Fibroblast of lung (primary cell): ENCODE data around the gene MYOT. TPM values are rescaled to one million over a fixed set of nuclear protein-coding genes. Genes with fewer than 3 reads are reported as not detected.

Experiments
- DNase-seq, 2 donors: peaks; one replicate each; pipeline versions ENCODE4 v3.0.0 to v3.0.0-alpha.2; 2010; ENCODE audit warnings: low read depth in 2 of 2
- H2AFZ ChIP-seq: 2 replicates; pipeline ENCODE4 v1.5.1; 2012; ENCODE audit warnings: low read length, control low read depth, inconsistent platforms
- H3K27ac ChIP-seq: 2 replicates; pipeline ENCODE4 v1.5.1; 2011; ENCODE audit warnings: low read length, control low read depth; ENCODE audit not compliant: insufficient read depth
- H3K27me3 ChIP-seq: 2 replicates; pipeline ENCODE4 v1.5.1; 2011; ENCODE audit warnings: mild to moderate bottlenecking, low read length; ENCODE audit not compliant: control insufficient read depth, insufficient read depth
- H3K36me3 ChIP-seq: 2 replicates; pipeline ENCODE4 v1.5.1; 2011; ENCODE audit warnings: low read length; ENCODE audit not compliant: control insufficient read depth, insufficient read depth
- H3K4me1 ChIP-seq: 2 replicates; pipeline ENCODE4 v1.5.1; 2011; ENCODE audit warnings: low read length; ENCODE audit not compliant: control insufficient read depth, insufficient read depth; ENCODE audit errors: extremely low read depth
- H3K4me2 ChIP-seq: 2 replicates; pipeline ENCODE4 v1.5.1; 2011; ENCODE audit warnings: low read length, control low read depth; ENCODE audit not compliant: insufficient read depth; ENCODE audit errors: extremely low read depth
- H3K4me3 ChIP-seq, 4 experiments: fragments of 200-600 bp in 1 of 4; sonication (generic) in 1 of 4; replicated peaks in 1 of 4; 2 replicates each; pipeline ENCODE4 v1.5.1; 2011 to 2016; ENCODE audit warnings: low read length in 4 of 4, low read depth in 3 of 4, mild to moderate bottlenecking in 3 of 4, control low read depth in 2 of 4, inconsistent platforms in 1 of 4, mixed read lengths in 1 of 4; ENCODE audit not compliant: insufficient read depth in 1 of 4; ENCODE audit errors: control extremely low read depth in 1 of 4
- H3K79me2 ChIP-seq: 2 replicates; pipeline ENCODE4 v1.5.1; 2012; ENCODE audit warnings: mild to moderate bottlenecking, low read length, inconsistent platforms; ENCODE audit not compliant: control insufficient read depth, insufficient read depth
- H3K9ac ChIP-seq: 2 replicates; pipeline ENCODE4 v1.5.1; 2011; ENCODE audit warnings: mild to moderate bottlenecking, low read length, control low read depth; ENCODE audit not compliant: insufficient read depth
- H3K9me3 ChIP-seq: 2 replicates; pipeline ENCODE4 v1.5.1; 2012; ENCODE audit warnings: low read depth, low read length; ENCODE audit not compliant: control insufficient read depth, insufficient read depth
- H4K20me1 ChIP-seq: 2 replicates; pipeline ENCODE4 v1.5.1; 2011; ENCODE audit warnings: low read length; ENCODE audit not compliant: control insufficient read depth, insufficient read depth; ENCODE audit errors: extremely low read depth
- CTCF ChIP-seq, 2 donors: IDR thresholded peaks in 1 of 2; conservative IDR thresholded peaks in 1 of 2; 1 replicate in 1 of 2; 2 replicates in 1 of 2; pipeline ENCODE4 v1.5.1; 2011 to 2012; ENCODE audit warnings: low read length in 2 of 2, control low read depth in 1 of 2, inconsistent platforms in 1 of 2, low read depth in 1 of 2, mild to moderate bottlenecking in 1 of 2
- EZH2 ChIP-seq: IDR thresholded peaks from 2 replicates; pipeline ENCODE4 v1.5.1; 2012; ENCODE audit warnings: low read length, control low read depth, mild to moderate bottlenecking; ENCODE audit errors: missing control alignments
- polyA plus RNA-seq, 2 donors: library from polyadenylated mRNA; depleted of rRNA in 1 of 2; stranded (reverse) in 1 of 2; unstranded in 1 of 2; fragments of >200 nt; gene quantifications; 2 replicates each; pipeline ENCODE4 v1.2.1, GENCODE V29; 2011 to 2012; ENCODE audit warnings: missing spikeins in 1 of 2
- total RNA-seq: library from RNA; depleted of rRNA; stranded (reverse); fragments of >200 nt; gene quantifications from 2 replicates; pipeline ENCODE4 v1.2.1, GENCODE V29; 2014

Gene MYOT
- total and polyA plus RNA-seq, 2 donors (not counting 1 experiment from before 2014, with no cell fraction given): not detected

GRCh38 chr5:137831526-137831925 is 36.1 kb upstream of the MYOT start:
- Histone ChIP-seq H3K79me2 (no peaks in the 10 kb centered on the region), H2AFZ (no peak overlapping the region), H3K27ac (no peak overlapping the region), H3K4me1 (no peaks in the 10 kb centered on the region), H4K20me1 (no peaks in the 10 kb centered on the region), H3K4me2 (no peak overlapping the region), H3K36me3 (no peaks in the 10 kb centered on the region), H3K9me3 (no peaks in the 10 kb centered on the region), H3K9ac (no peak overlapping the region), H3K27me3 (no peaks in the 10 kb centered on the region), H3K4me3 (no peak overlapping the region)
- TF ChIP-seq CTCF (conservative IDR thresholded peaks at IDR 0.05 in 1 of 2, IDR thresholded peaks at IDR 0.05 in 1 of 2; ENCODE audit: low read depth in 1 of 2, low read length in 2 of 2): peak; percentile 7 to 13
- TF ChIP-seq EZH2: no peak
- no peak for DNase-seq

GRCh38 chr5:137832416-137832815 is 35.2 kb upstream of the MYOT start:
- Histone ChIP-seq H2AFZ (no peak overlapping the region), H3K9ac (no peak overlapping the region), H3K9me3 (no peaks in the 10 kb centered on the region), H3K36me3 (no peaks in the 10 kb centered on the region), H4K20me1 (no peaks in the 10 kb centered on the region), H3K27ac (no peak overlapping the region), H3K4me3 (no peak overlapping the region), H3K79me2 (no peaks in the 10 kb centered on the region), H3K4me1 (no peaks in the 10 kb centered on the region), H3K27me3 (no peaks in the 10 kb centered on the region), H3K4me2 (no peak overlapping the region)
- DNase-seq: no peak
- TF ChIP-seq CTCF (conservative IDR thresholded peaks at IDR 0.05 in 1 of 2, IDR thresholded peaks at IDR 0.05 in 1 of 2; ENCODE audit: low read depth in 1 of 2, low read length in 2 of 2): no peak
- TF ChIP-seq EZH2: no peak

- DNase-seq: peak; percentile 56 to 96
- Histone ChIP-seq H3K27ac (no peak overlapping the region), H3K4me2 (no peak overlapping the region)
Measured at GRCh38 chr5:137833463-137833862, 34.2 kb upstream of the MYOT start.

More at GRCh38 chr5:137833463-137833862, 34.2 kb upstream of the MYOT start:
- Histone ChIP-seq H2AFZ (no peak overlapping the region), H3K27me3 (no peaks in the 10 kb centered on the region), H3K4me3 (no peak overlapping the region), H4K20me1 (no peaks in the 10 kb centered on the region), H3K4me1 (no peaks in the 10 kb centered on the region), H3K9me3 (no peaks in the 10 kb centered on the region), H3K9ac (no peak overlapping the region), H3K36me3 (no peaks in the 10 kb centered on the region), H3K79me2 (no peaks in the 10 kb centered on the region)
- TF ChIP-seq CTCF (conservative IDR thresholded peaks at IDR 0.05 in 1 of 2, IDR thresholded peaks at IDR 0.05 in 1 of 2; ENCODE audit: low read depth in 1 of 2, low read length in 2 of 2) (no peak), EZH2 (no peak)
